ENCODE data around the gene ETV6.

DNA sequence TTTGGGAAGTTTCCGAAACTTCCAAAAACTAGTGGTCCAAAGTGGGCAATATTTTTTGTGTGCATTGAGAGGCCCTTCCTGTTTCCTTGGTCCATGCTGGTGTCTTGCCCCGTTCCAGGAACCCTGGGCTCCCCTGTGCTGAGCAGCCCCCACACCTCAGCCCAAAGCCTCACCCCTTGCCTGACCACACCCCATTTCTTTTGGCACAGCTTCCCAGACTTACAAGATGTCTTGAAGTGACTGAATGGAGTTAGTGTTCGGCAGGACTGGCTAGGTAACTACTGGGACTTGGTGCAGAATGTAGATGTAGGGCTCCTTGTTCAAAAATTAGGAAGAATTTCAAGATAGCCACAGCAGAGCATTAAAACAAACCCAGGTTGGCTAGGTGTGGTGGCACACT is 68.6 kb downstream of the ETV6 start:
- TF ChIP-seq, protein P1, sequence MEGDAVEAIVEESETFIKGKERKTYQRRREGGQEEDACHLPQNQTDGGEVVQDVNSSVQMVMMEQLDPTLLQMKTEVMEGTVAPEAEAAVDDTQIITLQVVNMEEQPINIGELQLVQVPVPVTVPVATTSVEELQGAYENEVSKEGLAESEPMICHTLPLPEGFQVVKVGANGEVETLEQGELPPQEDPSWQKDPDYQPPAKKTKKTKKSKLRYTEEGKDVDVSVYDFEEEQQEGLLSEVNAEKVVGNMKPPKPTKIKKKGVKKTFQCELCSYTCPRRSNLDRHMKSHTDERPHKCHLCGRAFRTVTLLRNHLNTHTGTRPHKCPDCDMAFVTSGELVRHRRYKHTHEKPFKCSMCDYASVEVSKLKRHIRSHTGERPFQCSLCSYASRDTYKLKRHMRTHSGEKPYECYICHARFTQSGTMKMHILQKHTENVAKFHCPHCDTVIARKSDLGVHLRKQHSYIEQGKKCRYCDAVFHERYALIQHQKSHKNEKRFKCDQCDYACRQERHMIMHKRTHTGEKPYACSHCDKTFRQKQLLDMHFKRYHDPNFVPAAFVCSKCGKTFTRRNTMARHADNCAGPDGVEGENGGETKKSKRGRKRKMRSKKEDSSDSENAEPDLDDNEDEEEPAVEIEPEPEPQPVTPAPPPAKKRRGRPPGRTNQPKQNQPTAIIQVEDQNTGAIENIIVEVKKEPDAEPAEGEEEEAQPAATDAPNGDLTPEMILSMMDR (conservative IDR thresholded peaks at IDR 0.05; ENCODE audit: low read length) = no peak
- TF ChIP-seq EZH2phosphoT487 (IDR thresholded peaks at IDR 0.05; ENCODE audit: borderline replicate concordance, low read depth, low read length) = no peak
